BLaER1 treated with 17β-estradiol and CSF1 and Interleukin-3, amounts not matched to agents 10 nM and 100 nM (cell line): ENCODE results near the gene CDKN3.

Experiments used
- H3K27ac ChIP-seq, 11 experiments: shearing (Covaris generic); formaldehyde crosslinking; 2 replicates each; pipeline ENCODE4 v1.8.1; 2022
- H3K27me3 ChIP-seq, 11 experiments: shearing (Covaris generic); formaldehyde crosslinking; 2 replicates each; pipeline ENCODE4 v1.8.1; 2022
- H3K36me3 ChIP-seq, 11 experiments: shearing (Covaris generic); formaldehyde crosslinking; 2 replicates each; pipeline ENCODE4 v1.8.1; 2022
- H3K4me1 ChIP-seq, 10 experiments: shearing (Covaris generic); formaldehyde crosslinking; 2 replicates each; pipeline ENCODE4 v1.8.1; 2022
- H3K4me2 ChIP-seq, 11 experiments: shearing (Covaris generic); formaldehyde crosslinking; 2 replicates each; pipeline ENCODE4 v1.8.1; 2022
- H3K4me3 ChIP-seq, 10 experiments: shearing (Covaris generic); formaldehyde crosslinking; 2 replicates each; pipeline ENCODE4 v1.8.1; 2022
- H3K9ac ChIP-seq, 11 experiments: shearing (Covaris generic); formaldehyde crosslinking; 2 replicates each; pipeline ENCODE4 v1.8.1; 2022
- H3K9me3 ChIP-seq, 11 experiments: shearing (Covaris generic); formaldehyde crosslinking; replicated peaks in 1 of 11; 2 replicates each; pipeline ENCODE4 v1.8.1; 2022
- H4K20me1 ChIP-seq, 11 experiments: shearing (Covaris generic); formaldehyde crosslinking; 2 replicates each; pipeline ENCODE4 v1.8.1; 2022
- Cebpa-rat ChIP-seq, 11 experiments: shearing (Covaris generic); IDR thresholded peaks; 2 replicates each; pipeline ENCODE4 v1.8.1; 2022

The CDKN3 gene

DNA sequence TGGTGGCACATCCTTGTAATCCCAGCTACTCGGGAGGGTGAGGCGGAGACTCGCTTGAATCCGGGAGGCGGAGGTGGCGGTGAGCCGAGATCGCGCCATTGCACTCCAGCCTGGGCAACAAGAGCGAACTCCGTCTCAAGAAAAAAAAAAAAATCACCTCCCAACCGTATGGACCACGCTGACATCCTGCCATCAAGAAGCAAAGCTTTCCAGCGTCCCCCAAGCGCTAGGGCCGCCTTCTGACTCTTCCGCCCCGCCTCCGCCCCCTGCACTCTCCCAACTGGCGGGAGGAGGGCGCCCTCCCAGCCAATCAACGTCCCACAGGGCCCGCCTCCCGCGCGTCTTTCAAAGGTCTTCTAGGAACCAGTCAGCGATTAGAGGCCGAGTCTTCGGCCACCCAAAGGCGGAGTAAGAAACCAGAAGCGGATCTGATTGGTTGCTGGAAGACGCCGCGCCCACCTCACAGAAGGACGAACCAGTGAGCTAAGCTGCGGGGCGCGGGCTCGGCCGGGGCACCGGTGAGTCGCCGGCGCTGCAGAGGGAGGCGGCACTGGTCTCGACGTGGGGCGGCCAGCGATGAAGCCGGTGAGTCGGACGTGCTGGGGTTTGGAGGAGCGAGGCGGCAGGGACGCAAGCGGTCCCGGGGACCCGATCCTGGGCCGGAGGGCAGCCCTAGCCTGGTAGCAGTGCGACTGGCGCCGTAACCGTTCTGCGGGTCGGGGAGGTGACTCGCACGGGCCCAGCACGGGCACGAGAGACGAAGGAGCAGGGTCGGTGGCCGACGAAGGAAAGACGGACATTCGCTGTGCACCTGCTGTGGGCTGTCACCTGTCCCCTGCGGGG is at the start of gene CDKN3:
Gene CDKN3 (plus strand): TSS at position 515 of the 843 bp plus-strand sequence. CDS start 62 bp downstream, at position 577.
- Histone ChIP-seq H3K27ac (peak within 1 kb of the TSS in 10 of 11 experiments; percentile 31 to 92 (median 83); a peak in 18 of 22 replicates), H4K20me1 (no peaks in the 10 kb centered on the region), H3K4me3 (peak within 1 kb of the TSS; percentile 71 to 93 (median 78)), H3K4me1 (peaks cover 21 to 27% (median 24%) of the 10 kb centered on the region in 10 experiments), H3K36me3 (peaks cover 0 to 23% (median 8%) of the 10 kb centered on the region in 11 experiments; a peak in 18 of 22 replicates), H3K9me3 (peaks cover 7 to 40% (median 33%) of the 10 kb centered on the region in 11 experiments; a peak in 19 of 22 replicates), H3K4me2 (peak within 1 kb of the TSS; percentile 91 to 100 (median 96)), H3K9ac (peak within 1 kb of the TSS; percentile 68 to 94 (median 88)), H3K27me3 (no peaks in the 10 kb centered on the region)
- TF ChIP-seq Cebpa-rat (IDR thresholded peaks at IDR 0.05): no peak

- Histone ChIP-seq H3K4me3 (no peak overlapping the region), H3K27me3 (no peaks in the 10 kb centered on the region), H4K20me1 (no peaks in the 10 kb centered on the region), H3K4me2 (no peak overlapping the region), H3K9me3 (peaks cover 0 to 4% (median 0%) of the 10 kb centered on the region in 11 experiments; a peak in 2 of 22 replicates), H3K27ac (no peak overlapping the region), H3K4me1 (peaks cover 0 to 28% (median 14%) of the 10 kb centered on the region in 10 experiments; a peak in 15 of 20 replicates), H3K36me3 (no peaks in the 10 kb centered on the region), H3K9ac (no peak overlapping the region)
- no peak for TF ChIP-seq Cebpa-rat (IDR thresholded peaks at IDR 0.05)
Measured at GRCh38 chr14:54347044-54347443, 49.8 kb upstream of the CDKN3 start.

- no peak overlapping the region for H3K4me2 ChIP-seq
Measured at GRCh38 chr14:54348001-54348611, 48.7 kb upstream of the CDKN3 start.

DNA sequence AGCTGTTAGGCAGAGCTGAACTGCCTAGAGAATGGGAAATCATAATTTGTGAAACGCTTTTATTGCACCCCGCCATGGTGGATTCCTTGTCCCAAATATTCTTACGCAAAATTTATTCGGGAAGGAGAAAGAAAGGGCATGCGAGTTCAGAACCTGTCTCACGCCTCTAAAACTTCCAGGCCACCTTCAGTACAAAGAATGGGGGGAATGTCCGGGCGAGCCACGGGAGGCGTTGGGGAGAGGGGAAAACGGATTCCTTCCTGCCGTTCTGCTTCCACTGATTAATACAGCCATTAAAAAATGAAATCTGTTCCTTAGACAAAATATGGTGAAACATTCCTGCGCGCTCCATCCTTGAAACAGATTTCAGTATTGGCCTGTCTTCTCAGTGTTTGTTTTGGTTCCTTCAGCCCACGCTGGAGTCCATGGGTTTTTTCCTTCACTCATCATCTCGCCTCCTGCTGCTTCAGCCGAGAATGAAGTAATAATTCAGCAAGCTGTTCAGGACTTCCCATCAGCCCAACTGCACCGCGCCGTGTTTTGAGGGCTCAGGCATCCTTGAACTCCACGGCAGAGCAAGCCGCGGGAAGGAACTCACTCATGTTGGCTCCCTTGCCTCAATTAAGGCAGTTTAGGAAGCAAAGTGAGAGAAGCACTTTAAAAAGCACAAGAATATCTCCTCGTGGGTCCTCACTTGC is 47.7 kb upstream of the CDKN3 start:
- H3K27ac ChIP-seq: no peak overlapping the region
- H3K9me3 ChIP-seq: peaks cover 13 to 21% (median 17%) of the 10 kb centered on the region in 11 experiments

More at GRCh38 chr14:54348001-54348611, 48.7 kb upstream of the CDKN3 start:
- Histone ChIP-seq H3K36me3 (no peaks in the 10 kb centered on the region), H4K20me1 (no peaks in the 10 kb centered on the region), H3K27me3 (no peaks in the 10 kb centered on the region), H3K4me3 (no peak overlapping the region), H3K27ac (no peak overlapping the region), H3K9me3 (peaks cover 3 to 11% (median 7%) of the 10 kb centered on the region in 11 experiments), H3K9ac (no peak overlapping the region), H3K4me1 (peaks cover 0 to 24% (median 17%) of the 10 kb centered on the region in 10 experiments; a peak in 15 of 20 replicates)
- no peak for TF ChIP-seq Cebpa-rat (IDR thresholded peaks at IDR 0.05)

DNA sequence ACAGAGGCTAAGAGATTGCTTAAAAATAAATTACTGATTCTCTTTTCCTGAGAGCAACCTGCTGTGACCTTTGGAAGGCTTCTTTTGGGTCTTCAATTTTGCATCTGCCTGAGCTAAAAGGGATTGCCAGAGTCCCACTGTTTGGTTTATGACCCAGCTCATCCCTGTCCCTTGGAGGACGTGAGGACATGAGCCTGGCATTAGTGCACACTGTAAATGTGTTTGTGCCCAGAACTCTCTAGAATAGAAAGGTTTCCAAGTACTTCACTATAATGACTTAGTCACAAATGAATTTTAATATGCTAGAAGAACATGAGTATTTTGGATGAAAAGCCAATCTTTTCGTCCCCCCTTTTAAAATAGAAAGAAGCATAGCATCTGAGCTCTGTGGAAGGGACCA is 47.1 kb upstream of the CDKN3 start:
- H3K4me3 ChIP-seq: no peak overlapping the region

More for the DNA sequence above, 47.7 kb upstream of the CDKN3 start:
- peaks cover 4 to 19% (median 9%) of the 10 kb centered on the region in 10 experiments; a peak in 17 of 20 replicates for H3K4me1 ChIP-seq
- H4K20me1 ChIP-seq: no peaks in the 10 kb centered on the region
- no peaks in the 10 kb centered on the region for H3K36me3 ChIP-seq
- H3K9ac ChIP-seq: no peak overlapping the region; a peak in 1 of 22 replicates
- no peak for TF ChIP-seq Cebpa-rat (IDR thresholded peaks at IDR 0.05)
- H3K4me3 ChIP-seq: no peak overlapping the region
- H3K27me3 ChIP-seq: no peaks in the 10 kb centered on the region
- no peak overlapping the region for H3K4me2 ChIP-seq

GRCh38 chr14:54350203-54350602 is 46.6 kb upstream of the CDKN3 start:
- TF ChIP-seq Cebpa-rat (IDR thresholded peaks at IDR 0.05): no peak
- Histone ChIP-seq H3K4me2 (no peak overlapping the region), H4K20me1 (no peaks in the 10 kb centered on the region)

More for the DNA sequence above, 47.1 kb upstream of the CDKN3 start:
- H3K9ac ChIP-seq: no peak overlapping the region; a peak in 1 of 22 replicates
- H3K27me3 ChIP-seq: no peaks in the 10 kb centered on the region
- H3K9me3 ChIP-seq: peaks cover 16 to 27% (median 23%) of the 10 kb centered on the region in 11 experiments
- peaks cover 0 to 13% (median 6%) of the 10 kb centered on the region in 10 experiments; a peak in 11 of 20 replicates for H3K4me1 ChIP-seq
- H3K4me2 ChIP-seq: no peak overlapping the region
- H3K36me3 ChIP-seq: no peaks in the 10 kb centered on the region
- H4K20me1 ChIP-seq: no peaks in the 10 kb centered on the region
- TF ChIP-seq Cebpa-rat (IDR thresholded peaks at IDR 0.05): no peak
- H3K27ac ChIP-seq: no peak overlapping the region

DNA sequence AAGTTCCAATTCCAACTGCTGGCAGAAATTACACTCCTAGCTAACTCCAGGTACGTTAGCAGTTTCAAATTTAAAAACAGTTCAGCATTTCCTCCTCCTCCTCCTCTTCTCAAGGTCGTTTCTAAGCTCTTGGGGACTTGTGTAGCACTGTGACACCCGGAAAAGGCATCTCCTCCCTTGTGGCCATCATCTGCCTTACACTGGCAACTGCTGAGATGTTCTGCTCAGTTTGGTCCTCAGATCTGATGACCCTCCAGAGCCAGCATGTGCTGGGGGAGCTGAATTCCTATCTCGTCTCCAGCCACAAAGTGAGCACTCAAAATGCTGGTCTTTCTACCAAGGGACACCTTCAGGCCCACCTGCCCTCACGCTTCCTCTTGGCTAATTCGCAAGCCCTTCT is 43.5 kb upstream of the CDKN3 start:
- TF ChIP-seq Cebpa-rat (IDR thresholded peaks at IDR 0.05): peak in 1 of 11 experiments; percentile 11; a peak in 1 of 22 replicates
- H3K27me3 ChIP-seq: no peaks in the 10 kb centered on the region
- H3K27ac ChIP-seq: peak overlapping the region in 8 of 11 experiments; percentile 2 to 61 (median 46); a peak in 12 of 22 replicates
- H3K4me2 ChIP-seq: peak overlapping the region in 1 of 11 experiments; percentile 29; a peak in 2 of 22 replicates
- H3K9ac ChIP-seq: peak overlapping the region in 1 of 11 experiments; percentile 39; a peak in 1 of 22 replicates
- H3K4me3 ChIP-seq: no peak overlapping the region
- H4K20me1 ChIP-seq: no peaks in the 10 kb centered on the region
- H3K9me3 ChIP-seq: peaks cover 16 to 33% (median 27%) of the 10 kb centered on the region in 11 experiments
- H3K4me1 ChIP-seq: peaks cover 0 to 8% (median 0%) of the 10 kb centered on the region in 10 experiments; a peak in 3 of 20 replicates
- no peaks in the 10 kb centered on the region for H3K36me3 ChIP-seq

More at GRCh38 chr14:54350203-54350602, 46.6 kb upstream of the CDKN3 start:
- Histone ChIP-seq H3K27ac (no peak overlapping the region), H3K4me1 (peaks cover 0 to 10% (median 3%) of the 10 kb centered on the region in 10 experiments; a peak in 10 of 20 replicates), H3K9ac (no peak overlapping the region), H3K27me3 (no peaks in the 10 kb centered on the region), H3K36me3 (no peaks in the 10 kb centered on the region), H3K9me3 (peaks cover 16 to 32% (median 27%) of the 10 kb centered on the region in 11 experiments), H3K4me3 (no peak overlapping the region)

DNA sequence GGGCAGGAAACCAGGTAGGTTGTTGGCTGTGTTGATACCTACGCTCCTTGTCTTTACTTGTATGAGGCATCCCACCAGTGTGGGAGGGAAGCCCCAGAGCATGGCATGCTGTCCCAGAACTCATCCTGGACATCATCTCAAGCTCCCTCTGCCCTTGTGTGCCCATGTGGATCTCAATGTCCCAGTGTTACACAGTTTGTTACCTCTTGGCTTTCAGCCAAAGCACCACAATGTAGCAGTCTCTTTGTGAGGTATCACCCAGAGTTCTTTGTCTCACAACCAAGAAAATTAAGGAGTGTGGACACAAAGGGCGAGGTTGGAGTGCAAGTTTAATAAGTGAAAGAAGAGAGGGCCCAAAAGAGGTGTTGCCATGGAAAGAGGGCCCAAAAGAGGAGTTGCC is 43.1 kb upstream of the CDKN3 start:
- Histone ChIP-seq H3K9me3 (peaks cover 16 to 33% (median 27%) of the 10 kb centered on the region in 11 experiments), H3K9ac (peak overlapping the region in 1 of 11 experiments; percentile 39; a peak in 2 of 22 replicates), H3K4me3 (no peak overlapping the region), H4K20me1 (no peaks in the 10 kb centered on the region), H3K27me3 (no peaks in the 10 kb centered on the region), H3K4me2 (peak overlapping the region in 2 of 11 experiments; percentile 20 to 29; a peak in 2 of 22 replicates), H3K36me3 (no peaks in the 10 kb centered on the region), H3K27ac (peak overlapping the region in 8 of 11 experiments; percentile 2 to 61 (median 46); a peak in 13 of 22 replicates), H3K4me1 (peaks cover 0 to 8% (median 0%) of the 10 kb centered on the region in 10 experiments; a peak in 3 of 20 replicates)
- no peak for TF ChIP-seq Cebpa-rat (IDR thresholded peaks at IDR 0.05)
